ENCODE data around the gene PRKCSH.

Gene PRKCSH

DNA sequence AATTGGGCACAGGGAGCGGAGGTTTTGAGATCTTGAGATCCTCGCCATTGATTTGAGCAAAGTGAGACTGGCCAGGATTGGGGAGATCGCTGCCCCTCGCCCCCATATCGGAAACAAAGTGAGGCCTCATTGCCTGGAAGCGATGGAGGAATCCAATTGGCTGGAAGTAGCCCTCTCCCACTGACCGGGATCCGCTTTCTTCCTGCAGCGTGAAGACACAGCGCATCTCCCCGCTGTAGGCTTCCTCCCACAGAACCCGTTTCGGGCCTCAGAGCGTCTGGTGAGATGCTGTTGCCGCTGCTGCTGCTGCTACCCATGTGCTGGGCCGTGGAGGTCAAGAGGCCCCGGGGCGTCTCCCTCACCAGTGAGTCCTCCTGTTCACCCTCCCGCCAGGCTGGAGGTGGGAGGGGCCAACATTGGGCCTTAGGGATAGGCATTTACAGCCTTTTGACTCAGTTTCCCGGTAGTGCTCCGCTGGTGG lies 438 bp downstream of the PRKCSH start:
- peaks cover 18% of the 10 kb centered on the region for H3K36me3 ChIP-seq (ENCODE audit: control insufficient read depth, insufficient read depth, low read length)
- H3K4me1 ChIP-seq (ENCODE audit: control insufficient read depth, insufficient read depth, low read length): peaks cover 6% of the 10 kb centered on the region
- WGBS (ENCODE audit: insufficient coverage, insufficient read length): no CpG with 5 or more reads among the region's 21 CpGs
- H3K27me3 ChIP-seq (ENCODE audit: control insufficient read depth, insufficient read depth, low read length): no peaks in the 10 kb centered on the region
- no peak overlapping the region for H3K27ac ChIP-seq (ENCODE audit: low read length)
- H3K4me3 ChIP-seq (ENCODE audit: low read length): peak overlapping the region; percentile 82; the same call in 1 of the 2 replicates
- DNase-seq (ENCODE audit: low read depth, low spot score): no peak
- H3K9me3 ChIP-seq (ENCODE audit: control insufficient read depth, insufficient read depth, low read length): no peaks in the 10 kb centered on the region

DNA sequence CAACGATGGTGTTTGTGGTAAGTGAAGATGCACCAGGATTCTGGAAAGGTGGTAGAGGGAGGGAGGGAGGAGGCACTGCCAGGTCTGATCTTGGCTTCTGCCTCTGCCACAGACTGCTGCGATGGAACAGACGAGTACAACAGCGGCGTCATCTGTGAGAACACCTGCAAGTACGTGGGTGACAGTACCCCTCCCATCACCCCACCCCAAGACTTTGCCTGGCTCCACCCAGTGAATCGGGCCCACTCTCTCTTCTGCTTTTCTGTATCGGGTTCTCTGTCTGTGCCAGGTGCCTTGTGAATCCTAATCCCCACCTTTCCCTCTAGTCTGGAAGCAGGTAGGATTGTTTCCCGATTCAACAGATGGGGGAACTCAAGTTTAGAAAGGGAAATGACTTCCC lies 2.5 kb downstream of the PRKCSH start:
- Histone ChIP-seq H3K36me3 (ENCODE audit: control insufficient read depth, insufficient read depth, low read length) (peaks cover 33% of the 10 kb centered on the region), H3K27ac (ENCODE audit: low read length) (no peak overlapping the region)
- WGBS (ENCODE audit: insufficient coverage, insufficient read length): no CpG with 5 or more reads among the region's 9 CpGs

GRCh38 chr19:11444059-11444458 lies 8.6 kb downstream of the PRKCSH start:
- no peak overlapping the region for H3K4me3 ChIP-seq (ENCODE audit: low read length)
- no peaks in the 10 kb centered on the region for H3K9me3 ChIP-seq (ENCODE audit: control insufficient read depth, insufficient read depth, low read length)
- DNase-seq (ENCODE audit: low read depth, low spot score): no peak
- no peaks in the 10 kb centered on the region for H3K4me1 ChIP-seq (ENCODE audit: control insufficient read depth, insufficient read depth, low read length)
- H3K27ac ChIP-seq (ENCODE audit: low read length): no peak overlapping the region
- no peaks in the 10 kb centered on the region for H3K27me3 ChIP-seq (ENCODE audit: control insufficient read depth, insufficient read depth, low read length)
- H3K36me3 ChIP-seq (ENCODE audit: control insufficient read depth, insufficient read depth, low read length): peaks cover 52% of the 10 kb centered on the region
- WGBS (ENCODE audit: insufficient coverage, insufficient read length): no CpG with 5 or more reads among the region's 5 CpGs

More for the DNA sequence above, 2.5 kb downstream of the PRKCSH start:
- H3K4me1 ChIP-seq (ENCODE audit: control insufficient read depth, insufficient read depth, low read length): peaks cover 6% of the 10 kb centered on the region
- no peaks in the 10 kb centered on the region for H3K9me3 ChIP-seq (ENCODE audit: control insufficient read depth, insufficient read depth, low read length)
- H3K27me3 ChIP-seq (ENCODE audit: control insufficient read depth, insufficient read depth, low read length): no peaks in the 10 kb centered on the region
- no peak for DNase-seq (ENCODE audit: low read depth, low spot score)
- no peak overlapping the region for H3K4me3 ChIP-seq (ENCODE audit: low read length)

- Histone ChIP-seq H3K36me3 (ENCODE audit: control insufficient read depth, insufficient read depth, low read length) (peaks cover 54% of the 10 kb centered on the region), H3K9me3 (ENCODE audit: control insufficient read depth, insufficient read depth, low read length) (no peaks in the 10 kb centered on the region), H3K27ac (ENCODE audit: low read length) (no peak overlapping the region), H3K4me1 (ENCODE audit: control insufficient read depth, insufficient read depth, low read length) (no peaks in the 10 kb centered on the region), H3K27me3 (ENCODE audit: control insufficient read depth, insufficient read depth, low read length) (no peaks in the 10 kb centered on the region), H3K4me3 (ENCODE audit: low read length) (no peak overlapping the region)
- DNase-seq (ENCODE audit: low read depth, low spot score): no peak
- WGBS (ENCODE audit: insufficient coverage, insufficient read length): no CpG with 5 or more reads among the region's 13 CpGs
Measured at GRCh38 chr19:11445141-11445540, 9.7 kb downstream of the PRKCSH start.

DNA sequence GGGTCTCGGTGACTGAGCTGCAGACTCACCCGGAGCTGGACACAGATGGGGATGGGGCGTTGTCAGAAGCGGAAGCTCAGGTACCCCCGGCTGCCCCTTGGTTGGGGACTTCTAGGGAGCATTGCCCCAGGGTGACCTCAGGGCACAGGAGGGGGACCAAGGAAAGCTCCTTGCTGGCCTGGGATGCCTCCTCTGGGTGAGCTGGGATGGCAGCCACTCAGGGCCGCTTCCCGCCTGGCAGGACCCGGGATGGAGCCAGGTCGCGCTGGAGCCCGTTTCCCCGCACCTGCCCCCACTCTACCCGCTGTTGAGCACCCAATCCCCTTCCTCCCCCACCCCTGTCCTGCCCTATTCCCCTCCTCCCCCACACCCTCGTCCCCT lies 10.8 kb downstream of the PRKCSH start:
- Histone ChIP-seq H3K27me3 (ENCODE audit: control insufficient read depth, insufficient read depth, low read length) (no peaks in the 10 kb centered on the region), H3K9me3 (ENCODE audit: control insufficient read depth, insufficient read depth, low read length) (no peaks in the 10 kb centered on the region), H3K4me3 (ENCODE audit: low read length) (no peak overlapping the region), H3K36me3 (ENCODE audit: control insufficient read depth, insufficient read depth, low read length) (peaks cover 49% of the 10 kb centered on the region), H3K27ac (ENCODE audit: low read length) (no peak overlapping the region), H3K4me1 (ENCODE audit: control insufficient read depth, insufficient read depth, low read length) (no peaks in the 10 kb centered on the region)
- no peak for DNase-seq (ENCODE audit: low read depth, low spot score)
- no CpG with 5 or more reads among the region's 14 CpGs for WGBS (ENCODE audit: insufficient coverage, insufficient read length)

DNA sequence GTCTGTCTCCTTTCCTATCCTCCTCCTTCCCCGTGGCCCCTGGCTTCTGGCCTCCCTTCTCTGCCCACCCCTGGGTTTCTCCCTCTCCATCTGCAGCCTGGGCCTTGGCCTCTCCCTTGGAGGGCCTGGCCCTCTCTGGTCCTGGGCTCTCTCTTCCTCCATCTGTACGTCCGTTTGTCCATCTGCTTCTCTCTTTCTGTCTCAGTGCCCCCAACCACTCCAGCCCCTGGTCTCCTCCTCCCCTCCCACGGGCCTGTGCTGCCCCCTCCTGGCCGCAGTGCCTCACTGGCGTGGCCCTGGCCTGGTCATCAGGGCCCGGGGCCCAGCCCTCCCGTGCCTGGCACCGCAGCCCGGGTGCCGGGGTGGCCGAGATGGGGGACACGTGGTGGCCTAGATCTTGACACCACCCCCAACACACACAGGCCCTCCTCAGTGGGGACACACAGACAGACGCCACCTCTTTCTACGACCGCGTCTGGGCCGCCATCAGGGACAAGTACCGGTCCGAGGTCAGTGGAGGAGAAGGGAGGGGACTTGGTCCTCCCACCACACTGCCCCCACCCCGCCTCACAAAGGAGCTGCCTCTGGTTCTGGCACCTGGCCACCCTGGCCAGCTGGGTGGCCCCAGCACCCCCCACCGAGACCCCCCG lies 11.3 kb downstream of the PRKCSH start:
- Histone ChIP-seq H3K9me3 (ENCODE audit: control insufficient read depth, insufficient read depth, low read length) (no peaks in the 10 kb centered on the region), H3K4me3 (ENCODE audit: low read length) (no peak overlapping the region), H3K27me3 (ENCODE audit: control insufficient read depth, insufficient read depth, low read length) (no peaks in the 10 kb centered on the region), H3K4me1 (ENCODE audit: control insufficient read depth, insufficient read depth, low read length) (no peaks in the 10 kb centered on the region; the same call in 1 of the 2 replicates), H3K27ac (ENCODE audit: low read length) (no peak overlapping the region), H3K36me3 (ENCODE audit: control insufficient read depth, insufficient read depth, low read length) (peaks cover 44% of the 10 kb centered on the region)
- WGBS (ENCODE audit: insufficient coverage, insufficient read length): no CpG with 5 or more reads among the region's 23 CpGs
- DNase-seq (ENCODE audit: low read depth, low spot score): no peak

GRCh38 chr19:11447347-11448262 lies 12.2 kb downstream of the PRKCSH start:
- WGBS (ENCODE audit: insufficient coverage, insufficient read length): no CpG with 5 or more reads among the region's 35 CpGs
- no peak for DNase-seq (ENCODE audit: low read depth, low spot score)
- no peaks in the 10 kb centered on the region; the same call in 1 of the 2 replicates for H3K4me1 ChIP-seq (ENCODE audit: control insufficient read depth, insufficient read depth, low read length)
- H3K9me3 ChIP-seq (ENCODE audit: control insufficient read depth, insufficient read depth, low read length): no peaks in the 10 kb centered on the region
- H3K27ac ChIP-seq (ENCODE audit: low read length): no peak overlapping the region
- H3K36me3 ChIP-seq (ENCODE audit: control insufficient read depth, insufficient read depth, low read length): peaks cover 38% of the 10 kb centered on the region
- H3K4me3 ChIP-seq (ENCODE audit: low read length): no peak overlapping the region
- no peaks in the 10 kb centered on the region for H3K27me3 ChIP-seq (ENCODE audit: control insufficient read depth, insufficient read depth, low read length)

- H3K4me1 ChIP-seq (ENCODE audit: control insufficient read depth, insufficient read depth, low read length): no peaks in the 10 kb centered on the region; the same call in 1 of the 2 replicates
- no peak for DNase-seq (ENCODE audit: low read depth, low spot score)
- no peaks in the 10 kb centered on the region for H3K9me3 ChIP-seq (ENCODE audit: control insufficient read depth, insufficient read depth, low read length)
- WGBS (ENCODE audit: insufficient coverage, insufficient read length): no CpG with 5 or more reads among the region's 13 CpGs
- no peaks in the 10 kb centered on the region for H3K27me3 ChIP-seq (ENCODE audit: control insufficient read depth, insufficient read depth, low read length)
- H3K27ac ChIP-seq (ENCODE audit: low read length): no peak overlapping the region
- H3K36me3 ChIP-seq (ENCODE audit: control insufficient read depth, insufficient read depth, low read length): peaks cover 38% of the 10 kb centered on the region
- no peak overlapping the region for H3K4me3 ChIP-seq (ENCODE audit: low read length)
Measured at GRCh38 chr19:11448410-11448809, 13.0 kb downstream of the PRKCSH start.

DNA sequence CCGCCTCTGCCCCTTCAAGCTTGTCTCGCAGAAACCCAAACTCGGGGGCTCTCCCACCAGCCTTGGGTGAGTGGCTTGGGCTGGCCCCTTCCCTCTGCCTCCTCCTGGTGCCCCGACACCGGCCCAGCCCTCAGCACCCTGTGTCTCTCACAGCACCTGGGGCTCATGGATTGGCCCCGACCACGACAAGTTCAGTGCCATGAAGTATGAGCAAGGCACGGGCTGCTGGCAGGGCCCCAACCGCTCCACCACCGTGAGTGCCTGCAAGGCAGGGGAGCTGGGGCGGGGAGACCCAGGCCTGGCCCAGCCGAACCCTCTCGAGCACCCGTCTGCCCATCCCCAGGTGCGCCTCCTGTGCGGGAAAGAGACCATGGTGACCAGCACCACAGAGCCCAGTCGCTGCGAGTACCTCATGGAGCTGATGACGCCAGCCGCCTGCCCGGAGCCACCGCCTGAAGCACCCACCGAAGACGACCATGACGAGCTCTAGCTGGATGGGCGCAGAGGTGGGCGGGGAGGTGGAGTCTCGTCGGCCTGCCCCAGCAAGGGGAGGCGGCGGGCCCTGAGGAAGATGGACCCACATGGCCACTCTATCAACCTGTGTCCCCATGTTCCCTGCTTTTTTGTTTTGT lies 13.6 kb downstream of the PRKCSH start:
- Histone ChIP-seq H3K27ac (ENCODE audit: low read length) (no peak overlapping the region), H3K36me3 (ENCODE audit: control insufficient read depth, insufficient read depth, low read length) (peaks cover 38% of the 10 kb centered on the region), H3K27me3 (ENCODE audit: control insufficient read depth, insufficient read depth, low read length) (no peaks in the 10 kb centered on the region), H3K4me1 (ENCODE audit: control insufficient read depth, insufficient read depth, low read length) (no peaks in the 10 kb centered on the region; the same call in 1 of the 2 replicates), H3K9me3 (ENCODE audit: control insufficient read depth, insufficient read depth, low read length) (no peaks in the 10 kb centered on the region), H3K4me3 (ENCODE audit: low read length) (no peak overlapping the region)
- DNase-seq (ENCODE audit: low read depth, low spot score): no peak
- WGBS (ENCODE audit: insufficient coverage, insufficient read length): no CpG with 5 or more reads among the region's 31 CpGs

DNA sequence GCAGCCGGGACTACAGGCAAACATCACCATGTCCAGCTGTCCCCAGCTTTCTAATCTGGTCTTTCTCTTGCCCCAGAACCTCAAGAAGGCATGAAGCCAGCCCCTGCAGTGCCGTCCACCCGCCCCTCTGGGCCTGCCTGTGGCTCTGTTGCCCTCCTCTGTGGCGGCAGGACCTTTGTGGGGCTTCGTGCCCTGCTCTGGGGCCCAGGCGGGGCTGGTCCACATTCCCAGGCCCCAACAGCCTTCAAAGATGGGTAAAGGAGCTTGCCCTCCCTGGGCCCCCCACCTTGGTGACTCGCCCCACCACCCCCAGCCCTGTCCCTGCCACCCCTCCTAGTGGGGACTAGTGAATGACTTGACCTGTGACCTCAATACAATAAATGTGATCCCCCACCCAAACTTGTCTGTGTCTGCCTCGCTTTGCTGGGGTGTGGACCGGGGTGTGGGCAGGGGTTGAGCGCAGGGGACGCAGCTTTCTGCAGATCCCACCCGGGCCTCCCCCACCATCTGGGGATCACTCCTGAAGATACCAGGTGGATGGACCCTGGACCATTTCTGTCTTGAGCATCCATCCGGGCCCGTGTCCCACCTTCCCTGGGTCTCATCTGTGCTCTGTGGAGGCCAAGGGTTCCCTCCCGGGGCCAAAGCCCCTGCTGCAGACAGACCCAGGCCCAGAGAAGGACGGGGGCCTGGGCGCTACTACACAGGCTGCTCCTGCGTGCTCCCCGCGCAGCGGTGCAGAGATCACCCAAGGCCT lies 15.3 kb downstream of the PRKCSH start:
- peaks cover 27% of the 10 kb centered on the region for H3K36me3 ChIP-seq (ENCODE audit: control insufficient read depth, insufficient read depth, low read length)
- no peaks in the 10 kb centered on the region for H3K27me3 ChIP-seq (ENCODE audit: control insufficient read depth, insufficient read depth, low read length)
- no peaks in the 10 kb centered on the region; the same call in 1 of the 2 replicates for H3K4me1 ChIP-seq (ENCODE audit: control insufficient read depth, insufficient read depth, low read length)
- H3K4me3 ChIP-seq (ENCODE audit: low read length): no peak overlapping the region
- H3K9me3 ChIP-seq (ENCODE audit: control insufficient read depth, insufficient read depth, low read length): no peaks in the 10 kb centered on the region
- H3K27ac ChIP-seq (ENCODE audit: low read length): no peak overlapping the region
- no CpG with 5 or more reads among the region's 21 CpGs for WGBS (ENCODE audit: insufficient coverage, insufficient read length)
- DNase-seq (ENCODE audit: low read depth, low spot score): no peak

Measured in iPS DF 6.9 (cell line).